22Rv1 (cell line): Measurements from ENCODE around the gene NRG3.

Source experiments
- CTCF ChIP-seq: fragments of 450-650 bp; IDR thresholded peaks from 2 replicates; pipeline ENCODE4 v1.5.1; 2017; ENCODE audit warnings: mild to moderate bottlenecking
- ZFX ChIP-seq: fragments of 450-650 bp; IDR thresholded peaks from 2 replicates; pipeline ENCODE4 v1.6.1; 2017; ENCODE audit warnings: antibody characterized with exemption, borderline replicate concordance

DNA sequence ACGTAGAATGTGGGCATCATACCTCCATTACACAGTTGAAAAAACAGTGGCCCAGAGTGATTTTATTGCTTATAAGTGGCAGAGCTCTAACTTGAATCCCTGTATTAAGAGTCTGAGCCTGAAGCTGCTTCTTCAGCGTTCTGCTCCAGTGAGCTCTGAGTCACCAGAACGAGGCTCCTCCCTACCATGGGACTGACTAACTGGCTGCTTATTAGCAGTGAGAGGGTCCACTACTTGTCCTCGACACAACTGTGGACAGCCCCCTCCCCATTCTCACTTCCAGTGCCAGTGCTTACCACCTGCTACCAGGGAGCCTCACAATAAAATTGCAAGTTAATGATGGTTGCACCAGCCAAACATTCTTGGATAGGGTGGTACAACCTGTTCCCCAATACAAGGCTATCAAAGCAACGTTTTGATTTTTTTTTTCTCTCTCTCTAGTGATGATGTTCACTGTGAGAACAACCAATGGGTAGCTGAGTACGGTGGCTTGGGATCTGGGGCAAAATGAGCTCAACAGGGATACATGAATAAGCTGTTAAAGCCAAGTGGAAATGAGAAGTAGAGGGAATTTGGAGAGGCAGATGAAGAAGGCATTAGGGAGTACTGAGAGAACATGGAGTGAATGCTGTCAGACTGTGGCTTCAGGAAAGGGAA lies 2.7 kb upstream of the NRG3 start:
- TF ChIP-seq CTCF (no peak), ZFX (no peak)
